GM12878 (cell line): ENCODE data around the gene GALNTL6. TPM values are rescaled to one million over a fixed set of nuclear protein-coding genes. Genes with fewer than 3 reads are reported as not detected.

Source experiments
- ATAC-seq: fragments of 200-7000 bp; cut with Tn5 transposase; 3 replicates; pipeline ENCODE4 v1.9.1; 2020; ENCODE audit warnings: mild to moderate bottlenecking, moderate library complexity
- BruUV-seq: library from RNA; stranded (reverse); fragments of 400-500 nt; replicated peaks from 2 replicates; lab custom pipeline; 2021; lab: Mats Ljungman, UMichigan
- CTCF ChIA-PET: fragments of 300-600 bp; sonication (Branson Sonifier 250); formaldehyde crosslinking; extraction: SDS; loops from one replicate; lab custom pipeline; 2021; ENCODE audit warnings: inconsistent platforms; lab: Yijun Ruan, JAX
- POLR2A ChIA-PET: fragments of 350-600 bp; formaldehyde crosslinking; extraction: SDS; loops from one replicate; lab custom pipeline; 2021; ENCODE audit warnings: inconsistent platforms; lab: Charles Lee
- RAD21 ChIA-PET: fragments of 300-600 bp; sonication (Branson Sonifier 250); formaldehyde crosslinking; loops from one replicate; lab custom pipeline; 2023; ENCODE audit warnings: antibody characterized with exemption; ENCODE audit not compliant: unreplicated experiment; lab: Charles Lee
- SMC1A ChIA-PET: fragments of 300-600 bp; sonication (Branson Sonifier 250); formaldehyde crosslinking; loops from one replicate; lab custom pipeline; 2023; ENCODE audit not compliant: unreplicated experiment, uncharacterized antibody; lab: Charles Lee
- DNase-seq: peaks from one replicate; pipeline ENCODE4 v3.0.0-alpha.2; 2011; ENCODE audit warnings: low read depth, low spot score
- FAIRE-seq: peaks from 3 replicates; lab custom pipeline; 2011; peaks lifted over from hg19 to GRCh38; lab: Jason Lieb, UNC
- H2AFZ ChIP-seq: 2 replicates; pipeline ENCODE4 v1.6.0; 2011; ENCODE audit warnings: low read depth, low read length, control low read depth; ENCODE audit not compliant: control insufficient read depth
- H3K27ac ChIP-seq: 2 replicates; pipeline ENCODE4 v1.5.1; 2011; ENCODE audit warnings: control low read depth; ENCODE audit not compliant: control insufficient read depth, insufficient read depth
- H3K27me3 ChIP-seq, 2 experiments: replicated peaks in 1 of 2; 2 replicates each; pipeline versions ENCODE4 v1.6.0 to v1.6.1; 2011; ENCODE audit warnings: low read length in 1 of 2; ENCODE audit not compliant: control insufficient read depth in 2 of 2, insufficient read depth in 2 of 2
- H3K36me3 ChIP-seq, 2 experiments: 2 replicates each; pipeline ENCODE4 v1.5.1; 2011; ENCODE audit warnings: low read length in 1 of 2; ENCODE audit not compliant: control insufficient read depth in 2 of 2, insufficient read depth in 2 of 2
- H3K4me1 ChIP-seq: 2 replicates; pipeline ENCODE4 v1.6.1; 2011; ENCODE audit warnings: mild to moderate bottlenecking, low read length, moderate library complexity, mixed read lengths; ENCODE audit not compliant: control insufficient read depth, insufficient read depth
- H3K4me2 ChIP-seq: 2 replicates; pipeline ENCODE4 v1.6.0; 2011; ENCODE audit warnings: control low read depth; ENCODE audit not compliant: control insufficient read depth, insufficient read depth
- H3K4me3 ChIP-seq: fragments of 200-600 bp; sonication (generic); 2 replicates; pipeline ENCODE4 v1.5.1; 2016
- H3K79me2 ChIP-seq: 2 replicates; pipeline ENCODE4 v1.6.0; 2011; ENCODE audit warnings: low read length; ENCODE audit not compliant: control insufficient read depth, insufficient read depth
- H3K9ac ChIP-seq: 2 replicates; pipeline ENCODE4 v1.8.0; 2011; ENCODE audit warnings: low read length, control low read depth, mixed read lengths; ENCODE audit not compliant: control insufficient read depth, insufficient read depth
- H3K9me3 ChIP-seq: replicated peaks from 3 replicates; pipeline ENCODE4 v1.5.1; 2011; ENCODE audit warnings: mild to moderate bottlenecking, low read length; ENCODE audit not compliant: control insufficient read depth, insufficient read depth
- H4K20me1 ChIP-seq: 2 replicates; pipeline ENCODE4 v1.6.0; 2011; ENCODE audit not compliant: control insufficient read depth, insufficient read depth
- ATF3 ChIP-seq: IDR thresholded peaks from 2 replicates; pipeline ENCODE4 v1.6.1; 2011; ENCODE audit warnings: low read depth, mild to moderate bottlenecking, low read length, moderate library complexity, borderline replicate concordance; ENCODE audit errors: extremely low read depth
- BCL3 ChIP-seq: IDR thresholded peaks from 2 replicates; pipeline ENCODE4 v1.6.1; 2011; ENCODE audit warnings: borderline replicate concordance, low read depth, mild to moderate bottlenecking, moderate library complexity, low read length; ENCODE audit not compliant: insufficient read depth, poor library complexity, severe bottlenecking
- ESRRA ChIP-seq: IDR thresholded peaks from 2 replicates; pipeline ENCODE4 v1.6.1; 2012; ENCODE audit warnings: mild to moderate bottlenecking, low read length, improper control_type of control experiment
- HDAC6 ChIP-seq: fragments of 200-600 bp; sonication (generic); IDR thresholded peaks from one replicate; pipeline ENCODE4 v1.8.0; 2017; ENCODE audit warnings: antibody characterized with exemption; ENCODE audit not compliant: unreplicated experiment
- IKZF2 ChIP-seq, 2 experiments: fragments of 450-650 bp; IDR thresholded peaks; 2 replicates each; pipeline ENCODE4 v1.6.1; 2017; ENCODE audit warnings: mild to moderate bottlenecking in 2 of 2, moderate library complexity in 2 of 2
- MAX ChIP-seq: IDR thresholded peaks from 2 replicates; pipeline ENCODE4 v1.6.1; 2012; ENCODE audit warnings: low read depth, low read length, improper control_type of control experiment
- NFYB ChIP-seq: IDR thresholded peaks from 2 replicates; pipeline ENCODE4 v1.6.1; 2011; ENCODE audit warnings: low read depth, mild to moderate bottlenecking, low read length, improper control_type of control experiment, moderate library complexity; ENCODE audit not compliant: insufficient read depth
- PAX8 ChIP-seq: fragments of 450-650 bp; IDR thresholded peaks from 2 replicates; pipeline ENCODE4 v1.6.1; 2017; ENCODE audit warnings: mild to moderate bottlenecking, moderate library complexity
- RAD51 ChIP-seq: fragments of 450-650 bp; IDR thresholded peaks from 2 replicates; pipeline ENCODE4 v1.6.1; 2016; ENCODE audit warnings: moderate library complexity, mild to moderate bottlenecking, inconsistent platforms
- RELB ChIP-seq: fragments of 450-650 bp; IDR thresholded peaks from 2 replicates; pipeline ENCODE4 v1.6.1; 2017; ENCODE audit warnings: low read depth, mild to moderate bottlenecking, moderate library complexity
- RUNX3 ChIP-seq: IDR thresholded peaks from 2 replicates; pipeline ENCODE4 v1.6.1; 2012; ENCODE audit warnings: low read length, inconsistent platforms
- SUZ12 ChIP-seq: fragments of 200-600 bp; sonication (generic); IDR thresholded peaks from one replicate; pipeline ENCODE4 v1.6.1; 2018; ENCODE audit warnings: antibody characterized with exemption, mild to moderate bottlenecking; ENCODE audit not compliant: unreplicated experiment
- TAF1 ChIP-seq: IDR thresholded peaks from 2 replicates; pipeline ENCODE4 v1.6.1; 2011; ENCODE audit warnings: mild to moderate bottlenecking, low read depth, low read length, borderline replicate concordance
- YBX1 ChIP-seq: fragments of 450-650 bp; IDR thresholded peaks from 2 replicates; pipeline ENCODE4 v1.6.1; 2016; ENCODE audit warnings: antibody characterized with exemption
- ZNF384 ChIP-seq: IDR thresholded peaks from 2 replicates; pipeline ENCODE4 v1.6.1; 2012; ENCODE audit warnings: low read depth, mild to moderate bottlenecking, low read length, improper control_type of control experiment, borderline replicate concordance
- ZSCAN29 ChIP-seq: fragments of 450-650 bp; IDR thresholded peaks from 2 replicates; pipeline ENCODE4 v1.6.1; 2017; ENCODE audit warnings: mild to moderate bottlenecking, moderate library complexity
- WGBS: methylation state at CpG from one replicate; pipeline ENCODE4 v1.1.6; 2016; ENCODE audit warnings: low lambda C conversion rate; ENCODE audit not compliant: insufficient replicate concordance, insufficient coverage; ENCODE audit errors: missing lambda C conversion rate; 5-methylcytosine and 5-hydroxymethylcytosine counted together
- in situ Hi-C: fragments of 300-500 bp; cut with MboI; formaldehyde crosslinking; loops from 9 replicates; pipeline ENCODE4 v1.14.3; 2018; ENCODE audit warnings: mixed read lengths
- intact Hi-C: fragments of 100-400 bp; cut with micrococcal nuclease; formaldehyde crosslinking; loops from one replicate; pipeline ENCODE4 v1.14.2; 2022; ENCODE audit not compliant: unreplicated experiment
- polyA plus RNA-seq, 11 experiments: library from polyadenylated mRNA; depleted of rRNA in 4 of 11; unstranded in 6 of 11; stranded (reverse) in 5 of 11; fragments of >200 nt; fragmentation: Nextera tagmentation in 4 of 11; fragmentation: Illumina TruSeq in 1 of 11; extraction: Ambion mirVana in 4 of 11; extraction: Trizol in 1 of 11; gene quantifications; 1 replicate in 1 of 11; 2 replicates in 10 of 11; pipeline versions ENCODE4 v1.2.1 to v1.2.3, GENCODE V29; 2011 to 2016; ENCODE audit warnings: inconsistent platforms in 2 of 11, missing spikeins in 2 of 11, low read depth in 1 of 11
- total RNA-seq, 4 experiments: library from RNA; depleted of rRNA in 3 of 4; stranded (reverse); fragments of >200 nt in 3 of 4; fragmentation: Illumina TruSeq in 1 of 4; extraction: Trizol in 1 of 4; gene quantifications; 2 replicates each; pipeline versions ENCODE4 v1.2.1 to v1.2.3, GENCODE V29; 2013 to 2021

The GALNTL6 gene
- total and polyA plus RNA-seq, 10 of the 15 experiments (the other 5 are each of a cell fraction or from before 2014, with no cell fraction given), result 0.01 to 0.29 TPM; not detected in 8

- FAIRE-seq, result no peak
- Histone ChIP-seq H3K27ac (no peak overlapping the region), H3K27me3 (no peaks in the 10 kb centered on the region; a peak in 1 of 4 replicates), H2AFZ (no peak overlapping the region), H3K9me3 (no peaks in the 10 kb centered on the region), H3K36me3 (no peaks in the 10 kb centered on the region), H3K79me2 (no peaks in the 10 kb centered on the region), H3K4me3 (no peak overlapping the region), H3K4me2 (no peak overlapping the region), H3K9ac (no peak overlapping the region), H4K20me1 (no peaks in the 10 kb centered on the region), H3K4me1 (no peaks in the 10 kb centered on the region)
- ChIA-PET RAD21 (no interaction called here), POLR2A (interaction anchor here (0.6 kb wide), 1 partner anchor 133 kb away, joined by 6 read pairs; no protein-coding TSS in a partner anchor), CTCF (no interaction called here), SMC1A (interaction anchor here (0.9 to 1.0 kb wide), 2 partner anchors 9 to 10 kb away, joined by 3 read pairs; no protein-coding TSS in a partner anchor)
- intact Hi-C loops (no loop called here), in situ Hi-C loops (no loop called here)
- BruUV-seq, result no TSS peak
- no peak for ATAC-seq
- DNase-seq, result no peak
- TF ChIP-seq PAX8 (no peak), YBX1 (no peak), RAD51 (no peak), ZSCAN29 (no peak), MAX (no peak), ZNF384 (no peak)
- WGBS, result 34% methylated on average over 3 of the region's 3 CpGs
Measured at GRCh38 chr4:172942840-172943239, 1129.6 kb downstream of the GALNTL6 start.

GRCh38 chr4:172945611-172946010, 1132.4 kb downstream of the GALNTL6 start:
- intact Hi-C loops (no loop called here), in situ Hi-C loops (no loop called here)
- Histone ChIP-seq H3K9me3 (no peaks in the 10 kb centered on the region), H3K4me1 (no peaks in the 10 kb centered on the region), H3K36me3 (no peaks in the 10 kb centered on the region), H3K79me2 (no peaks in the 10 kb centered on the region), H3K4me2 (no peak overlapping the region), H3K9ac (no peak overlapping the region), H3K27ac (no peak overlapping the region), H2AFZ (no peak overlapping the region), H4K20me1 (no peaks in the 10 kb centered on the region), H3K27me3 (no peaks in the 10 kb centered on the region; a peak in 1 of 4 replicates), H3K4me3 (no peak overlapping the region)
- ATAC-seq (no peak), FAIRE-seq (no peak), DNase-seq (no peak)
- ChIA-PET SMC1A (no interaction called here), POLR2A (no interaction called here), CTCF (interaction anchor here (1.1 kb wide), 1 partner anchor 13 kb away, joined by 3 read pairs; no protein-coding TSS in a partner anchor), RAD21 (no interaction called here)
- no TSS peak for BruUV-seq
- no peak for TF ChIP-seq TAF1
- no peak for TF ChIP-seq IKZF2 (IDR thresholded peaks at IDR 0.05)
- TF ChIP-seq RUNX3, result no peak
- TF ChIP-seq RELB, result no peak
- TF ChIP-seq ESRRA, result no peak
- TF ChIP-seq HDAC6, result no peak
- no peak for TF ChIP-seq SUZ12
- TF ChIP-seq ATF3, result no peak
- TF ChIP-seq BCL3, result no peak
- no peak for TF ChIP-seq NFYB
